ENCODE data around the gene ERC1. TPM values are rescaled to one million over a fixed set of nuclear protein-coding genes. Genes with fewer than 3 reads are reported as not detected.
A peak's percentile ranks its signal among the peaks of the same experiment; 100 is the strongest.

The ERC1 gene
- total RNA-seq, 4 donors from 2014 or later, result 58.0 to 83.2 (median 73.5) TPM

- H3K9me3 ChIP-seq, result peaks cover 0 to 30% (median 13%) of the 10 kb centered on the region in 4 donors
- no peak overlapping the region for H3K27ac ChIP-seq
- 95 to 96% methylated on average over 3 of the region's 3 CpGs for WGBS, 2 donors
- no peaks in the 10 kb centered on the region for H3K27me3 ChIP-seq
- no peak for TF ChIP-seq POLR2A (IDR thresholded peaks at IDR 0.05)
- no peak for TF ChIP-seq CTCF (IDR thresholded peaks at IDR 0.05)
- no peak for TF ChIP-seq EP300 (IDR thresholded peaks at IDR 0.05)
- H3K4me1 ChIP-seq, result no peaks in the 10 kb centered on the region
- H3K4me3 ChIP-seq, result no peak overlapping the region
- no peak for DNase-seq (ENCODE audit: low spot score in 2 of 2)
- H3K36me3 ChIP-seq, result peaks cover 0 to 22% (median 0%) of the 10 kb centered on the region in 3 donors
Observed at GRCh38 chr12:1065629-1066028, 74.6 kb downstream of the ERC1 start.

GRCh38 chr12:1069846-1070245, 78.8 kb downstream of the ERC1 start:
- Histone ChIP-seq H3K9me3 (peaks cover 0 to 8% (median 1%) of the 10 kb centered on the region in 4 donors), H3K27ac (no peak overlapping the region), H3K27me3 (no peaks in the 10 kb centered on the region), H3K36me3 (peaks cover 0 to 4% (median 0%) of the 10 kb centered on the region in 3 donors), H3K4me3 (no peak overlapping the region), H3K4me1 (no peaks in the 10 kb centered on the region)
- no peak for TF ChIP-seq POLR2A (IDR thresholded peaks at IDR 0.05)
- TF ChIP-seq EP300 (IDR thresholded peaks at IDR 0.05), result no peak
- TF ChIP-seq CTCF (IDR thresholded peaks at IDR 0.05), result no peak
- 87 to 88% methylated on average over 2 of the region's 2 CpGs for WGBS, 2 donors
- DNase-seq (ENCODE audit: low spot score in 2 of 2), result no peak

- Histone ChIP-seq H3K4me3 (no peak overlapping the region), H3K4me1 (no peaks in the 10 kb centered on the region), H3K9me3 (no peaks in the 10 kb centered on the region), H3K27ac (no peak overlapping the region), H3K27me3 (no peaks in the 10 kb centered on the region), H3K36me3 (no peaks in the 10 kb centered on the region)
- WGBS, 2 donors, result 36 to 41% methylated on average over 3 of the region's 3 CpGs
- DNase-seq (ENCODE audit: low spot score in 2 of 2), result no peak
- TF ChIP-seq EP300 (IDR thresholded peaks at IDR 0.05), result no peak
- TF ChIP-seq POLR2A (IDR thresholded peaks at IDR 0.05), result no peak
- TF ChIP-seq CTCF (IDR thresholded peaks at IDR 0.05), result no peak
Observed at GRCh38 chr12:1071182-1071581, 80.2 kb downstream of the ERC1 start.

- WGBS, 2 donors, result 91 to 92% methylated on average over 9 of the region's 9 CpGs
- Histone ChIP-seq H3K4me1 (peaks cover 0 to 19% (median 1%) of the 10 kb centered on the region in 4 donors), H3K27ac (no peak overlapping the region), H3K27me3 (no peaks in the 10 kb centered on the region), H3K36me3 (no peaks in the 10 kb centered on the region), H3K9me3 (no peaks in the 10 kb centered on the region), H3K4me3 (no peak overlapping the region)
- TF ChIP-seq POLR2A (IDR thresholded peaks at IDR 0.05) (no peak), EP300 (IDR thresholded peaks at IDR 0.05) (no peak), CTCF (IDR thresholded peaks at IDR 0.05) (no peak)
- no peak for DNase-seq (ENCODE audit: low spot score in 2 of 2)
Observed at GRCh38 chr12:1073652-1074051, 82.6 kb downstream of the ERC1 start.

- Histone ChIP-seq H3K27ac (peak overlapping the region in 2 of 4 donors; percentile 1 to 58), H3K9me3 (no peaks in the 10 kb centered on the region), H3K27me3 (no peaks in the 10 kb centered on the region), H3K4me1 (peaks cover 0 to 19% (median 1%) of the 10 kb centered on the region in 4 donors), H3K36me3 (no peaks in the 10 kb centered on the region), H3K4me3 (no peak overlapping the region)
- no peak for TF ChIP-seq CTCF (IDR thresholded peaks at IDR 0.05)
- TF ChIP-seq EP300 (IDR thresholded peaks at IDR 0.05), result peak in 1 of 2 donors; percentile 28
- 53 to 55% methylated on average over 5 of the region's 5 CpGs for WGBS, 2 donors
- no peak for DNase-seq (ENCODE audit: low spot score in 2 of 2)
Observed at GRCh38 chr12:1077036-1077803, 86.2 kb downstream of the ERC1 start.

Data from tibial nerve (tissue), 4 donors.